Mesendoderm (in vitro differentiated cells): Measurements from ENCODE around the gene FMN1.

ENCODE experiments used
- DNase-seq: peaks from one replicate; pipeline ENCODE4 v3.0.0; 2013
- H2AK5ac ChIP-seq: 2 replicates; pipeline ENCODE4 v1.6.1; 2013; ENCODE audit warnings: low read length, inconsistent platforms
- H2BK120ac ChIP-seq: 2 replicates; pipeline ENCODE4 v1.6.1; 2013; ENCODE audit warnings: low read depth, mild to moderate bottlenecking, low read length, moderate library complexity, mixed read lengths
- H2BK15ac ChIP-seq: replicated peaks from 2 replicates; pipeline ENCODE4 v1.6.1; 2013; ENCODE audit warnings: low read depth, mild to moderate bottlenecking, moderate library complexity
- H2BK5ac ChIP-seq: 2 replicates; pipeline ENCODE4 v1.6.1; 2013; ENCODE audit warnings: low read length, inconsistent platforms
- H3K18ac ChIP-seq: 2 replicates; pipeline ENCODE4 v1.6.1; 2013; ENCODE audit warnings: mild to moderate bottlenecking, low read length, mixed read lengths
- H3K23ac ChIP-seq: one replicate; pipeline ENCODE4 v1.6.1; 2013; ENCODE audit warnings: low read length
- H3K27ac ChIP-seq: 2 replicates; pipeline ENCODE4 v1.5.1; 2013; ENCODE audit warnings: low read depth, mild to moderate bottlenecking, inconsistent platforms, low read length, moderate library complexity
- H3K27me3 ChIP-seq: 2 replicates; pipeline ENCODE4 v1.6.1; 2013; ENCODE audit warnings: low read length, control low read depth, mild to moderate bottlenecking, inconsistent platforms; ENCODE audit not compliant: insufficient read depth, poor library complexity
- H3K36me3 ChIP-seq: 2 replicates; pipeline ENCODE4 v1.6.1; 2013; ENCODE audit warnings: low read length, inconsistent platforms; ENCODE audit not compliant: control insufficient read depth, insufficient read depth
- H3K4ac ChIP-seq: one replicate; pipeline ENCODE4 v1.6.1; 2013; ENCODE audit warnings: low read depth, mild to moderate bottlenecking, low read length, moderate library complexity
- H3K4me1 ChIP-seq: 2 replicates; pipeline ENCODE4 v1.6.1; 2013; ENCODE audit warnings: low read depth, low read length, inconsistent platforms; ENCODE audit not compliant: control insufficient read depth
- H3K4me2 ChIP-seq: 2 replicates; pipeline ENCODE4 v1.6.1; 2013; ENCODE audit warnings: low read length
- H3K4me3 ChIP-seq: 2 replicates; pipeline ENCODE4 v1.5.1; 2013; ENCODE audit warnings: mild to moderate bottlenecking, low read length
- H3K56ac ChIP-seq: one replicate; pipeline ENCODE4 v1.6.1; 2013; ENCODE audit warnings: low read length
- H3K79me1 ChIP-seq: 2 replicates; pipeline ENCODE4 v1.6.1; 2013; ENCODE audit warnings: low read length, inconsistent platforms
- H3K79me2 ChIP-seq: 2 replicates; pipeline ENCODE4 v1.6.1; 2013; ENCODE audit warnings: mild to moderate bottlenecking, low read length; ENCODE audit not compliant: control insufficient read depth, insufficient read depth
- H3K9ac ChIP-seq: 2 replicates; pipeline ENCODE4 v1.6.1; 2013; ENCODE audit warnings: low read length, inconsistent platforms
- H4K5ac ChIP-seq: one replicate; pipeline ENCODE4 v1.6.1; 2013; ENCODE audit warnings: low read length
- H4K8ac ChIP-seq: one replicate; pipeline ENCODE4 v1.6.1; 2013; ENCODE audit warnings: low read depth, mild to moderate bottlenecking, control low read depth, low read length, moderate library complexity
- WGBS: extraction: QIAGEN DNeasy Blood & Tissue Kit; methylation state at CpG from one replicate; pipeline ENCODE4 v1.1.7; 2013; ENCODE audit warnings: low lambda C conversion rate, missing lambda C conversion rate; ENCODE audit not compliant: insufficient coverage; ENCODE audit errors: extremely low coverage; 5-methylcytosine and 5-hydroxymethylcytosine counted together

FMN1 gene

GRCh38 chr15:32803631-32804030 lies 390.9 kb downstream of the FMN1 start:
- Histone ChIP-seq H3K4me1 (no peaks in the 10 kb centered on the region), H3K18ac (no peak overlapping the region), H3K79me2 (no peaks in the 10 kb centered on the region), H3K27ac (no peak overlapping the region), H2BK15ac (no peak overlapping the region), H3K4me2 (no peak overlapping the region), H3K56ac (no peak overlapping the region), H3K79me1 (no peaks in the 10 kb centered on the region), H4K8ac (no peak overlapping the region), H3K36me3 (no peaks in the 10 kb centered on the region), H3K27me3 (no peaks in the 10 kb centered on the region), H2BK5ac (no peak overlapping the region), H2BK120ac (no peak overlapping the region), H2AK5ac (no peak overlapping the region), H3K23ac (no peak overlapping the region), H3K4ac (no peak overlapping the region), H3K4me3 (no peak overlapping the region), H4K5ac (no peak overlapping the region), H3K9ac (no peak overlapping the region)
- no peak for DNase-seq
- no CpG with 5 or more reads among the region's 3 CpGs for WGBS

GRCh38 chr15:32802286-32802936 lies 392.1 kb downstream of the FMN1 start:
- no peaks in the 10 kb centered on the region for H3K4me1 ChIP-seq
- DNase-seq, result no peak
- no peak overlapping the region for H3K18ac ChIP-seq
- no peak overlapping the region for H3K27ac ChIP-seq
- no peak overlapping the region for H3K56ac ChIP-seq
- no CpG with 5 or more reads among the region's 10 CpGs for WGBS
- no peak overlapping the region for H3K9ac ChIP-seq
- no peaks in the 10 kb centered on the region for H3K79me1 ChIP-seq
- H3K27me3 ChIP-seq, result no peaks in the 10 kb centered on the region
- no peak overlapping the region for H2BK15ac ChIP-seq
- H4K5ac ChIP-seq, result no peak overlapping the region
- no peak overlapping the region for H2BK120ac ChIP-seq
- no peaks in the 10 kb centered on the region for H3K79me2 ChIP-seq
- no peak overlapping the region for H3K4me3 ChIP-seq
- H3K4me2 ChIP-seq, result no peak overlapping the region
- no peak overlapping the region for H3K23ac ChIP-seq
- no peaks in the 10 kb centered on the region for H3K36me3 ChIP-seq
- H3K4ac ChIP-seq, result no peak overlapping the region
- H4K8ac ChIP-seq, result no peak overlapping the region
- no peak overlapping the region for H2BK5ac ChIP-seq
- H2AK5ac ChIP-seq, result no peak overlapping the region

GRCh38 chr15:32799936-32800535 lies 394.5 kb downstream of the FMN1 start:
- Histone ChIP-seq H3K4me3 (no peak overlapping the region), H2BK15ac (no peak overlapping the region), H2BK120ac (no peak overlapping the region), H4K8ac (no peak overlapping the region), H2BK5ac (no peak overlapping the region), H3K9ac (no peak overlapping the region), H4K5ac (no peak overlapping the region), H3K56ac (no peak overlapping the region), H3K27ac (no peak overlapping the region), H3K36me3 (no peaks in the 10 kb centered on the region), H3K79me1 (no peaks in the 10 kb centered on the region), H3K27me3 (no peaks in the 10 kb centered on the region), H2AK5ac (no peak overlapping the region), H3K4ac (no peak overlapping the region), H3K4me1 (no peaks in the 10 kb centered on the region), H3K23ac (no peak overlapping the region), H3K79me2 (no peaks in the 10 kb centered on the region), H3K4me2 (no peak overlapping the region), H3K18ac (no peak overlapping the region)
- DNase-seq, result no peak
- WGBS, result no CpG with 5 or more reads among the region's 6 CpGs

- no CpG with 5 or more reads among the region's 3 CpGs for WGBS
- Histone ChIP-seq H3K9ac (no peak overlapping the region), H2BK15ac (no peak overlapping the region), H4K8ac (no peak overlapping the region), H3K79me2 (no peaks in the 10 kb centered on the region), H3K4ac (no peak overlapping the region), H3K27ac (no peak overlapping the region), H3K4me1 (no peaks in the 10 kb centered on the region), H3K56ac (no peak overlapping the region), H3K23ac (no peak overlapping the region), H3K4me2 (no peak overlapping the region), H2AK5ac (no peak overlapping the region), H3K18ac (no peak overlapping the region), H4K5ac (no peak overlapping the region), H3K27me3 (no peaks in the 10 kb centered on the region), H2BK120ac (no peak overlapping the region), H3K79me1 (no peaks in the 10 kb centered on the region), H3K36me3 (no peaks in the 10 kb centered on the region), H3K4me3 (no peak overlapping the region), H2BK5ac (no peak overlapping the region)
- no peak for DNase-seq
Observed at GRCh38 chr15:32796856-32797255, 397.7 kb downstream of the FMN1 start.

- H3K18ac ChIP-seq, result no peak overlapping the region
- H3K23ac ChIP-seq, result no peak overlapping the region
- no peak overlapping the region for H3K9ac ChIP-seq
- H2AK5ac ChIP-seq, result no peak overlapping the region
- no peak overlapping the region for H3K4ac ChIP-seq
- H2BK120ac ChIP-seq, result no peak overlapping the region
- H2BK5ac ChIP-seq, result no peak overlapping the region
- H3K27me3 ChIP-seq, result no peaks in the 10 kb centered on the region
- H3K36me3 ChIP-seq, result no peaks in the 10 kb centered on the region
- DNase-seq, result no peak
- no peak overlapping the region for H4K8ac ChIP-seq
- no peak overlapping the region for H4K5ac ChIP-seq
- no CpG with 5 or more reads among the region's 3 CpGs for WGBS
- H3K27ac ChIP-seq, result no peak overlapping the region
- H3K79me1 ChIP-seq, result no peaks in the 10 kb centered on the region
- H2BK15ac ChIP-seq, result no peak overlapping the region
- no peak overlapping the region for H3K56ac ChIP-seq
- H3K4me2 ChIP-seq, result no peak overlapping the region
- no peaks in the 10 kb centered on the region for H3K4me1 ChIP-seq
- H3K79me2 ChIP-seq, result no peaks in the 10 kb centered on the region
- no peak overlapping the region for H3K4me3 ChIP-seq
Observed at GRCh38 chr15:32794973-32795372, 399.5 kb downstream of the FMN1 start.

- Histone ChIP-seq H3K18ac (no peak overlapping the region), H2BK120ac (no peak overlapping the region), H3K27me3 (no peaks in the 10 kb centered on the region), H3K27ac (no peak overlapping the region), H3K4ac (no peak overlapping the region), H3K4me2 (no peak overlapping the region), H4K8ac (no peak overlapping the region), H3K23ac (no peak overlapping the region), H3K4me1 (no peaks in the 10 kb centered on the region), H2AK5ac (no peak overlapping the region), H3K4me3 (no peak overlapping the region), H2BK5ac (no peak overlapping the region), H3K79me2 (no peaks in the 10 kb centered on the region), H3K56ac (no peak overlapping the region), H4K5ac (no peak overlapping the region), H3K36me3 (no peaks in the 10 kb centered on the region), H2BK15ac (no peak overlapping the region), H3K9ac (no peak overlapping the region), H3K79me1 (no peaks in the 10 kb centered on the region)
- no peak for DNase-seq
- no CpG with 5 or more reads among the region's 2 CpGs for WGBS
Observed at GRCh38 chr15:32792436-32792835, 402.1 kb downstream of the FMN1 start.
